GM23338 (cell line): ENCODE data around the gene AARS2. TPM values are rescaled to one million over a fixed set of nuclear protein-coding genes. Genes with fewer than 3 reads are reported as not detected.

Experiments
- ATAC-seq: fragments of 200-7000 bp; cut with Tn5 transposase; 3 replicates; pipeline ENCODE4 v1.9.1; 2020
- DNase-seq: peaks from one replicate; pipeline ENCODE4 v3.0.0-alpha.2; 2015; ENCODE audit warnings: low spot score
- H2AFZ ChIP-seq: fragments of 200-600 bp; sonication (generic); 2 replicates; pipeline ENCODE4 v1.8.0; 2016; ENCODE audit warnings: antibody characterized with exemption, mild to moderate bottlenecking, moderate library complexity
- H3F3A ChIP-seq: fragments of 200-600 bp; sonication (generic); replicated peaks from 2 replicates; pipeline ENCODE4 v1.8.0; 2017; ENCODE audit warnings: antibody characterized with exemption, mixed run types, low read depth
- H3K27ac ChIP-seq: fragments of 200-600 bp; sonication (generic); 2 replicates; pipeline ENCODE4 v1.6.1; 2016; ENCODE audit warnings: low read depth
- H3K27me3 ChIP-seq: fragments of 200-600 bp; sonication (generic); 2 replicates; pipeline ENCODE4 v1.8.0; 2016; ENCODE audit warnings: mild to moderate bottlenecking, mixed run types, moderate library complexity; ENCODE audit not compliant: insufficient read depth
- H3K36me3 ChIP-seq: fragments of 200-600 bp; sonication (generic); 2 replicates; pipeline ENCODE4 v1.8.0; 2016; ENCODE audit warnings: mild to moderate bottlenecking; ENCODE audit not compliant: insufficient read depth
- H3K4me1 ChIP-seq: fragments of 200-600 bp; sonication (generic); 2 replicates; pipeline ENCODE4 v1.8.0; 2016; ENCODE audit warnings: mild to moderate bottlenecking, moderate library complexity; ENCODE audit not compliant: insufficient read depth
- H3K4me2 ChIP-seq: fragments of 200-600 bp; sonication (generic); 2 replicates; pipeline ENCODE4 v1.7.1; 2017; ENCODE audit warnings: mixed run types
- H3K4me3 ChIP-seq: fragments of 200-600 bp; sonication (generic); 2 replicates; pipeline ENCODE4 v1.6.1; 2016; ENCODE audit warnings: mixed run types
- H3K79me2 ChIP-seq: fragments of 200-600 bp; sonication (generic); replicated peaks from 2 replicates; pipeline ENCODE4 v1.8.0; 2017; ENCODE audit warnings: mild to moderate bottlenecking; ENCODE audit not compliant: insufficient read depth
- H3K9me2 ChIP-seq: fragments of 200-600 bp; sonication (generic); 2 replicates; pipeline ENCODE4 v1.8.0; 2017; ENCODE audit not compliant: insufficient read depth
- H4K20me1 ChIP-seq: fragments of 200-600 bp; sonication (generic); replicated peaks from 2 replicates; pipeline ENCODE4 v1.8.0; 2017; ENCODE audit warnings: mild to moderate bottlenecking; ENCODE audit not compliant: insufficient read depth
- H3K27ac Mint-ChIP-seq: 2 replicates; pipeline ENCODE4 v1.8.0; 2020; ENCODE audit warnings: inconsistent platforms, mild to moderate bottlenecking, moderate library complexity, mixed read lengths
- H3K27me3 Mint-ChIP-seq: 3 replicates; pipeline ENCODE4 v1.8.0; 2022; ENCODE audit warnings: low read depth, mild to moderate bottlenecking, moderate library complexity, mixed read lengths, inconsistent platforms; ENCODE audit not compliant: insufficient read depth, poor library complexity
- H3K36me3 Mint-ChIP-seq: 3 replicates; pipeline ENCODE4 v1.8.0; 2021; ENCODE audit warnings: low read depth, mild to moderate bottlenecking, inconsistent platforms, moderate library complexity, mixed read lengths
- H3K4me1 Mint-ChIP-seq: 3 replicates; pipeline ENCODE4 v1.8.0; 2020; ENCODE audit warnings: mild to moderate bottlenecking, inconsistent platforms, mixed read lengths
- H3K4me3 Mint-ChIP-seq: 3 replicates; pipeline ENCODE4 v1.8.0; 2021; ENCODE audit warnings: moderate library complexity, mild to moderate bottlenecking, inconsistent platforms, mixed read lengths
- H3K9me3 Mint-ChIP-seq: 3 replicates; pipeline ENCODE4 v1.8.0; 2020; ENCODE audit warnings: moderate library complexity, mild to moderate bottlenecking, inconsistent platforms, mixed read lengths
- CREB1 ChIP-seq: fragments of 250-450 bp; sonication (Bioruptor Pico); IDR thresholded peaks from 2 replicates; pipeline ENCODE4 v1.5.0; 2020; ENCODE audit warnings: low read depth, mild to moderate bottlenecking, moderate library complexity
- EZH2 ChIP-seq: fragments of 200-600 bp; sonication (generic); IDR thresholded peaks from one replicate; pipeline ENCODE4 v1.8.0; 2017; ENCODE audit warnings: antibody characterized with exemption, mild to moderate bottlenecking, low read depth; ENCODE audit not compliant: unreplicated experiment
- JUNB ChIP-seq: IDR thresholded peaks from one replicate; pipeline ENCODE4 v1.6.1; 2016; ENCODE audit warnings: antibody characterized with exemption; ENCODE audit not compliant: unreplicated experiment
- POLR2AphosphoS5 ChIP-seq: IDR thresholded peaks from 2 replicates; pipeline ENCODE4 v1.6.1; 2016; ENCODE audit warnings: antibody characterized with exemption, low read depth
- STAT1 ChIP-seq: IDR thresholded peaks from one replicate; pipeline ENCODE4 v1.6.1; 2016; ENCODE audit warnings: antibody characterized with exemption; ENCODE audit not compliant: unreplicated experiment
- ZNF114 ChIP-seq: fragments of 250-450 bp; sonication (Bioruptor Pico); IDR thresholded peaks from 2 replicates; pipeline ENCODE4 v1.5.0; 2020; ENCODE audit warnings: mild to moderate bottlenecking, moderate library complexity
- ZNF331 ChIP-seq: fragments of 250-450 bp; sonication (Bioruptor Pico); IDR thresholded peaks from 2 replicates; pipeline ENCODE4 v1.5.0; 2020; ENCODE audit warnings: low read depth, mild to moderate bottlenecking, moderate library complexity
- polyA plus RNA-seq: library from polyadenylated mRNA; unstranded; fragments of >200 nt; fragmentation: Nextera tagmentation; extraction: Ambion mirVana; gene quantifications from 2 replicates; pipeline ENCODE4 v1.2.1, GENCODE V29; 2016
- total RNA-seq: library from RNA; depleted of rRNA; stranded (reverse); fragments of >200 nt; shearing (Covaris generic); gene quantifications from 2 replicates; pipeline ENCODE4 v1.2.3, GENCODE V29; 2014
- TF ChIP-seq, protein P1 (sequence below), 2 experiments: fragments of 200-600 bp in 1 of 2; sonication (generic) in 1 of 2; conservative IDR thresholded peaks; 2 replicates each; pipeline versions ENCODE4 v1.5.1 to v1.6.1; 2016 to 2017; ENCODE audit warnings: antibody characterized with exemption in 2 of 2, low read depth in 2 of 2, mild to moderate bottlenecking in 2 of 2, moderate library complexity in 1 of 2
- TF ChIP-seq, protein P2 (sequence below): fragments of 250-450 bp; sonication (Bioruptor Pico); IDR thresholded peaks from 2 replicates; pipeline ENCODE4 v1.5.0; 2020; ENCODE audit warnings: mild to moderate bottlenecking, moderate library complexity
- TF ChIP-seq, protein P3 (sequence below): IDR thresholded peaks from one replicate; pipeline ENCODE4 v1.6.1; 2018; ENCODE audit warnings: antibody characterized with exemption; ENCODE audit not compliant: unreplicated experiment

Gene AARS2
- total and polyA plus RNA-seq, 2 experiments from 2014 or later = 6.5 to 23.2 TPM

DNA sequence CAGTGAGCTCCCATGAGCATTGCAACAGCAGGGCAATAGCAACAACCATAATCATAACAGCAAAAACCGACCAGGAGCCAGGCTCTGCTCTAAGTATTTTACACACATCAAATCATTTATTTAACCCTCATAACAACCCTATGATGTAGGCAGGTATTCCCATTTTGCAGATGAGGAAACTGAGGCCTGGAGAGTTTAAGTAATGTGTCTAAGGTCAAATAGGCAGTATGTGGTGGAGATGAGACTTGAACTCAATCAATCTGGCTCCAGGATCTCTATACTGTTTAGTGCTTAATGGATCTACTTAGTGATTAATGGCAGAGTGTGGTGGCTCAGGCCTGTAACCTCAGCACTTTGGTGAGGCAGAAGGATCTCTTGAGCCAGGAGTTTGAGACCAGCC lies 39.5 kb downstream of the AARS2 start:
- peaks cover 48% of the 10 kb centered on the region for H3K27me3 ChIP-seq
- H3K27ac Mint-ChIP-seq = no peak overlapping the region

DNA sequence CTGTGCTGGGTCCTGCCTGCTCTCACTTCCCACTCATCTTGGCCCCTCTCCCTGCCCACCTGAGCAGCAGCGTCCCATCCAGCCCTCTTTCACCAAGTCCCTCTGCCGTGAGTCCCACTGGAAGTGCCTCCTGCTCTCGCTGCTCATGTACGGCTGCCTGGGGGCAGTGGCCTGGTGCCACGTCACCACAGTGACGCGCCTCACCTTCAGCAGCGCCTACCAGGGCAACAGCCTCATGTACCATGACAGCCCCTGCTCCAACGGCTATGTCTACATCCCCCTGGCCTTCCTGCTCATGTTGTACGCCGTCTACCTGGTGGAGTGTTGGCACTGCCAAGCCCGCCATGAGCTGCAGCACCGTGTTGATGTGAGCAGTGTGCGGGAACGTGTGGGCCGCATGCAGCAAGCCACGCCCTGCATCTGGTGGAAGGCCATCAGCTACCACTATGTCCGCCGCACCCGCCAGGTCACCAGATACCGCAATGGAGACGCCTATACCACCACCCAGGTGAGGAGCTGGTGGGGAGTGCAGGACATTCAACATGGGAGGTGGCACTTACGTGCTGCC lies 40.1 kb downstream of the AARS2 start:
- no peak overlapping the region for H2AFZ ChIP-seq
- peaks cover 48% of the 10 kb centered on the region for H3K27me3 ChIP-seq
- H3K79me2 ChIP-seq = no peaks in the 10 kb centered on the region
- Mint-ChIP-seq H3K27me3 (peaks cover 43% of the 10 kb centered on the region), H3K36me3 (peaks cover 6% of the 10 kb centered on the region; the same call in 2 of the 3 replicates), H3K4me3 (no peak overlapping the region; the same call in 2 of the 3 replicates), H3K9me3 (no peaks in the 10 kb centered on the region), H3K27ac (no peak overlapping the region), H3K4me1 (peaks cover 37% of the 10 kb centered on the region)
- H3K4me2 ChIP-seq = no peak overlapping the region
- ATAC-seq = no peak
- H3F3A ChIP-seq = 0 out of 2 replicates have a peak, but pooled peaks cover 22% of the 10 kb centered on the region
- no peak overlapping the region for H3K27ac ChIP-seq
- DNase-seq = no peak
- H3K36me3 ChIP-seq = no peaks in the 10 kb centered on the region
- no peaks in the 10 kb centered on the region for H3K9me2 ChIP-seq
- peaks cover 14% of the 10 kb centered on the region for H3K4me1 ChIP-seq
- no peak overlapping the region for H3K4me3 ChIP-seq
- no peaks in the 10 kb centered on the region for H4K20me1 ChIP-seq
- TF ChIP-seq, protein P1, sequence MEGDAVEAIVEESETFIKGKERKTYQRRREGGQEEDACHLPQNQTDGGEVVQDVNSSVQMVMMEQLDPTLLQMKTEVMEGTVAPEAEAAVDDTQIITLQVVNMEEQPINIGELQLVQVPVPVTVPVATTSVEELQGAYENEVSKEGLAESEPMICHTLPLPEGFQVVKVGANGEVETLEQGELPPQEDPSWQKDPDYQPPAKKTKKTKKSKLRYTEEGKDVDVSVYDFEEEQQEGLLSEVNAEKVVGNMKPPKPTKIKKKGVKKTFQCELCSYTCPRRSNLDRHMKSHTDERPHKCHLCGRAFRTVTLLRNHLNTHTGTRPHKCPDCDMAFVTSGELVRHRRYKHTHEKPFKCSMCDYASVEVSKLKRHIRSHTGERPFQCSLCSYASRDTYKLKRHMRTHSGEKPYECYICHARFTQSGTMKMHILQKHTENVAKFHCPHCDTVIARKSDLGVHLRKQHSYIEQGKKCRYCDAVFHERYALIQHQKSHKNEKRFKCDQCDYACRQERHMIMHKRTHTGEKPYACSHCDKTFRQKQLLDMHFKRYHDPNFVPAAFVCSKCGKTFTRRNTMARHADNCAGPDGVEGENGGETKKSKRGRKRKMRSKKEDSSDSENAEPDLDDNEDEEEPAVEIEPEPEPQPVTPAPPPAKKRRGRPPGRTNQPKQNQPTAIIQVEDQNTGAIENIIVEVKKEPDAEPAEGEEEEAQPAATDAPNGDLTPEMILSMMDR (conservative IDR thresholded peaks at IDR 0.05; ENCODE audit: low read depth in 2 of 2) = no peak
- no peak for TF ChIP-seq EZH2
- TF ChIP-seq, protein P2, sequence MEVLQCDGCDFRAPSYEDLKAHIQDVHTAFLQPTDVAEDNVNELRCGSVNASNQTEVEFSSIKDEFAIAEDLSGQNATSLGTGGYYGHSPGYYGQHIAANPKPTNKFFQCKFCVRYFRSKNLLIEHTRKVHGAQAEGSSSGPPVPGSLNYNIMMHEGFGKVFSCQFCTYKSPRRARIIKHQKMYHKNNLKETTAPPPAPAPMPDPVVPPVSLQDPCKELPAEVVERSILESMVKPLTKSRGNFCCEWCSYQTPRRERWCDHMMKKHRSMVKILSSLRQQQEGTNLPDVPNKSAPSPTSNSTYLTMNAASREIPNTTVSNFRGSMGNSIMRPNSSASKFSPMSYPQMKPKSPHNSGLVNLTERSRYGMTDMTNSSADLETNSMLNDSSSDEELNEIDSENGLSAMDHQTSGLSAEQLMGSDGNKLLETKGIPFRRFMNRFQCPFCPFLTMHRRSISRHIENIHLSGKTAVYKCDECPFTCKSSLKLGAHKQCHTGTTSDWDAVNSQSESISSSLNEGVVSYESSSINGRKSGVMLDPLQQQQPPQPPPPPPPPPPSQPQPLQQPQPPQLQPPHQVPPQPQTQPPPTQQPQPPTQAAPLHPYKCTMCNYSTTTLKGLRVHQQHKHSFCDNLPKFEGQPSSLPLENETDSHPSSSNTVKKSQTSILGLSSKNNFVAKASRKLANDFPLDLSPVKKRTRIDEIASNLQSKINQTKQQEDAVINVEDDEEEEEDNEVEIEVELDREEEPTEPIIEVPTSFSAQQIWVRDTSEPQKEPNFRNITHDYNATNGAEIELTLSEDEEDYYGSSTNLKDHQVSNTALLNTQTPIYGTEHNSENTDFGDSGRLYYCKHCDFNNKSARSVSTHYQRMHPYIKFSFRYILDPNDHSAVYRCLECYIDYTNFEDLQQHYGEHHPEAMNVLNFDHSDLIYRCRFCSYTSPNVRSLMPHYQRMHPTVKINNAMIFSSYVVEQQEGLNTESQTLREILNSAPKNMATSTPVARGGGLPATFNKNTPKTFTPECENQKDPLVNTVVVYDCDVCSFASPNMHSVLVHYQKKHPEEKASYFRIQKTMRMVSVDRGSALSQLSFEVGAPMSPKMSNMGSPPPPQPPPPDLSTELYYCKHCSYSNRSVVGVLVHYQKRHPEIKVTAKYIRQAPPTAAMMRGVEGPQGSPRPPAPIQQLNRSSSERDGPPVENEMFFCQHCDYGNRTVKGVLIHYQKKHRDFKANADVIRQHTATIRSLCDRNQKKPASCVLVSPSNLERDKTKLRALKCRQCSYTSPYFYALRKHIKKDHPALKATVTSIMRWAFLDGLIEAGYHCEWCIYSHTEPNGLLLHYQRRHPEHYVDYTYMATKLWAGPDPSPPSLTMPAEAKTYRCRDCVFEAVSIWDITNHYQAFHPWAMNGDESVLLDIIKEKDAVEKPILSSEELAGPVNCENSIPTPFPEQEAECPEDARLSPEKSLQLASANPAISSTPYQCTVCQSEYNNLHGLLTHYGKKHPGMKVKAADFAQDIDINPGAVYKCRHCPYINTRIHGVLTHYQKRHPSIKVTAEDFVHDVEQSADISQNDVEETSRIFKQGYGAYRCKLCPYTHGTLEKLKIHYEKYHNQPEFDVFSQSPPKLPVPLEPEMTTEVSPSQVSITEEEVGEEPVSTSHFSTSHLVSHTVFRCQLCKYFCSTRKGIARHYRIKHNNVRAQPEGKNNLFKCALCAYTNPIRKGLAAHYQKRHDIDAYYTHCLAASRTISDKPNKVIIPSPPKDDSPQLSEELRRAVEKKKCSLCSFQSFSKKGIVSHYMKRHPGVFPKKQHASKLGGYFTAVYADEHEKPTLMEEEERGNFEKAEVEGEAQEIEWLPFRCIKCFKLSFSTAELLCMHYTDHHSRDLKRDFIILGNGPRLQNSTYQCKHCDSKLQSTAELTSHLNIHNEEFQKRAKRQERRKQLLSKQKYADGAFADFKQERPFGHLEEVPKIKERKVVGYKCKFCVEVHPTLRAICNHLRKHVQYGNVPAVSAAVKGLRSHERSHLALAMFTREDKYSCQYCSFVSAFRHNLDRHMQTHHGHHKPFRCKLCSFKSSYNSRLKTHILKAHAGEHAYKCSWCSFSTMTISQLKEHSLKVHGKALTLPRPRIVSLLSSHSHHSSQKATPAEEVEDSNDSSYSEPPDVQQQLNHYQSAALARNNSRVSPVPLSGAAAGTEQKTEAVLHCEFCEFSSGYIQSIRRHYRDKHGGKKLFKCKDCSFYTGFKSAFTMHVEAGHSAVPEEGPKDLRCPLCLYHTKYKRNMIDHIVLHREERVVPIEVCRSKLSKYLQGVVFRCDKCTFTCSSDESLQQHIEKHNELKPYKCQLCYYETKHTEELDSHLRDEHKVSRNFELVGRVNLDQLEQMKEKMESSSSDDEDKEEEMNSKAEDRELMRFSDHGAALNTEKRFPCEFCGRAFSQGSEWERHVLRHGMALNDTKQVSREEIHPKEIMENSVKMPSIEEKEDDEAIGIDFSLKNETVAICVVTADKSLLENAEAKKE = no peak
- no peak for TF ChIP-seq ZNF114 (CRISPR knock-in tag)
- no peak for TF ChIP-seq POLR2AphosphoS5
- TF ChIP-seq, protein P3, sequence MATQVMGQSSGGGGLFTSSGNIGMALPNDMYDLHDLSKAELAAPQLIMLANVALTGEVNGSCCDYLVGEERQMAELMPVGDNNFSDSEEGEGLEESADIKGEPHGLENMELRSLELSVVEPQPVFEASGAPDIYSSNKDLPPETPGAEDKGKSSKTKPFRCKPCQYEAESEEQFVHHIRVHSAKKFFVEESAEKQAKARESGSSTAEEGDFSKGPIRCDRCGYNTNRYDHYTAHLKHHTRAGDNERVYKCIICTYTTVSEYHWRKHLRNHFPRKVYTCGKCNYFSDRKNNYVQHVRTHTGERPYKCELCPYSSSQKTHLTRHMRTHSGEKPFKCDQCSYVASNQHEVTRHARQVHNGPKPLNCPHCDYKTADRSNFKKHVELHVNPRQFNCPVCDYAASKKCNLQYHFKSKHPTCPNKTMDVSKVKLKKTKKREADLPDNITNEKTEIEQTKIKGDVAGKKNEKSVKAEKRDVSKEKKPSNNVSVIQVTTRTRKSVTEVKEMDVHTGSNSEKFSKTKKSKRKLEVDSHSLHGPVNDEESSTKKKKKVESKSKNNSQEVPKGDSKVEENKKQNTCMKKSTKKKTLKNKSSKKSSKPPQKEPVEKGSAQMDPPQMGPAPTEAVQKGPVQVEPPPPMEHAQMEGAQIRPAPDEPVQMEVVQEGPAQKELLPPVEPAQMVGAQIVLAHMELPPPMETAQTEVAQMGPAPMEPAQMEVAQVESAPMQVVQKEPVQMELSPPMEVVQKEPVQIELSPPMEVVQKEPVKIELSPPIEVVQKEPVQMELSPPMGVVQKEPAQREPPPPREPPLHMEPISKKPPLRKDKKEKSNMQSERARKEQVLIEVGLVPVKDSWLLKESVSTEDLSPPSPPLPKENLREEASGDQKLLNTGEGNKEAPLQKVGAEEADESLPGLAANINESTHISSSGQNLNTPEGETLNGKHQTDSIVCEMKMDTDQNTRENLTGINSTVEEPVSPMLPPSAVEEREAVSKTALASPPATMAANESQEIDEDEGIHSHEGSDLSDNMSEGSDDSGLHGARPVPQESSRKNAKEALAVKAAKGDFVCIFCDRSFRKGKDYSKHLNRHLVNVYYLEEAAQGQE = no peak
- no peak for TF ChIP-seq CREB1 (CRISPR knock-in tag)
- TF ChIP-seq STAT1 = no peak

More for the DNA sequence above, 39.5 kb downstream of the AARS2 start:
- Mint-ChIP-seq H3K36me3 (peaks cover 6% of the 10 kb centered on the region; the same call in 2 of the 3 replicates), H3K4me3 (no peak overlapping the region; the same call in 2 of the 3 replicates), H3K4me1 (peaks cover 32% of the 10 kb centered on the region), H3K9me3 (no peaks in the 10 kb centered on the region), H3K27me3 (peaks cover 41% of the 10 kb centered on the region)
- no peaks in the 10 kb centered on the region for H3K36me3 ChIP-seq
- H3K9me2 ChIP-seq = no peaks in the 10 kb centered on the region
- H3K4me2 ChIP-seq = no peak overlapping the region
- no peak overlapping the region for H3K27ac ChIP-seq
- H3F3A ChIP-seq = 0 out of 2 replicates have a peak, but pooled peaks cover 22% of the 10 kb centered on the region
- H3K4me1 ChIP-seq = peaks cover 10% of the 10 kb centered on the region
- no peak for ATAC-seq
- TF ChIP-seq CREB1 (CRISPR knock-in tag) = no peak
- no peak for TF ChIP-seq STAT1
- TF ChIP-seq EZH2 = no peak
- TF ChIP-seq ZNF114 (CRISPR knock-in tag) = no peak
- no peak for TF ChIP-seq ZNF331 (CRISPR knock-in tag)
- TF ChIP-seq JUNB = no peak
- H2AFZ ChIP-seq = no peak overlapping the region
- no peak overlapping the region for H3K4me3 ChIP-seq
- no peak for DNase-seq
- no peaks in the 10 kb centered on the region for H4K20me1 ChIP-seq
- no peaks in the 10 kb centered on the region for H3K79me2 ChIP-seq
